Adipose tissue (tissue), 3 donors: ENCODE results near the gene PRKCB. TPM values are rescaled to one million over a fixed set of nuclear protein-coding genes. Genes with fewer than 3 reads are reported as not detected.

ENCODE experiments used
- H3K27ac ChIP-seq: one replicate; pipeline ENCODE4 v1.5.1; 2013; ENCODE audit warnings: low read depth, low read length
- WGBS, 3 donors: extraction: QIAGEN DNeasy Blood & Tissue Kit; methylation state at CpG; one replicate each; pipeline ENCODE4 v1.1.7; 2013; 5-methylcytosine and 5-hydroxymethylcytosine counted together
- polyA plus RNA-seq, 3 donors: library from polyadenylated mRNA; stranded (reverse); fragments of 200-250 nt; gene quantifications; one replicate each; pipeline ENCODE4 v1.2.3, GENCODE V29; 2013
- donor health status: healthy with polysubstance abuse.
- donor health status: Bipolar disorder and iron deficiency.
- donor health status: healthy.

PRKCB gene
- polyA plus RNA-seq, 3 donors: 0.67 to 4.5 (median 3.1) TPM

- WGBS, 3 donors: 14 to 51% (median 35%) methylated on average over 4 of the region's 4 CpGs
- no peak overlapping the region for H3K27ac ChIP-seq
Measured at GRCh38 chr16:23974223-23974622, 138.4 kb downstream of the PRKCB start.

GRCh38 chr16:23975293-23975692 lies 139.5 kb downstream of the PRKCB start:
- 71 to 91% (median 90%) methylated on average over 5 of the region's 5 CpGs for WGBS, 3 donors
- no peak overlapping the region for H3K27ac ChIP-seq

- 62 to 82% (median 82%) methylated on average over 5 of the region's 5 CpGs for WGBS, 3 donors
Measured at GRCh38 chr16:23976091-23976490, 140.3 kb downstream of the PRKCB start.

GRCh38 chr16:23976524-23976923 lies 140.7 kb downstream of the PRKCB start:
- WGBS, 3 donors: 31 to 50% (median 38%) methylated on average over 3 of the region's 3 CpGs
- no peak overlapping the region for H3K27ac ChIP-seq

More at GRCh38 chr16:23976091-23976490, 140.3 kb downstream of the PRKCB start:
- H3K27ac ChIP-seq: no peak overlapping the region

GRCh38 chr16:23979441-23979840 lies 143.7 kb downstream of the PRKCB start:
- WGBS, 3 donors: 69 to 83% (median 83%) methylated on average over 6 of the region's 6 CpGs

GRCh38 chr16:23979982-23980381 lies 144.2 kb downstream of the PRKCB start:
- WGBS, 3 donors: 76 to 90% (median 89%) methylated on average over 4 of the region's 4 CpGs
- H3K27ac ChIP-seq: no peak overlapping the region

More at GRCh38 chr16:23979441-23979840, 143.7 kb downstream of the PRKCB start:
- H3K27ac ChIP-seq: no peak overlapping the region

- 84 to 89% (median 86%) methylated on average over 3 to 4 of the region's 4 CpGs for WGBS, 3 donors
- H3K27ac ChIP-seq: no peak overlapping the region
Measured at GRCh38 chr16:23981429-23982399, 145.9 kb downstream of the PRKCB start.

GRCh38 chr16:23986455-23986854 lies 150.7 kb downstream of the PRKCB start:
- WGBS, 3 donors: 57 to 79% (median 74%) methylated on average over 2 of the region's 2 CpGs
- H3K27ac ChIP-seq: no peak overlapping the region

- H3K27ac ChIP-seq: no peak overlapping the region
- WGBS, 3 donors: 77 to 90% (median 89%) methylated on average over 2 of the region's 2 CpGs
Measured at GRCh38 chr16:23987443-23987842, 151.7 kb downstream of the PRKCB start.

- 79 to 92% (median 88%) methylated on average over 3 of the region's 3 CpGs for WGBS, 3 donors
Measured at GRCh38 chr16:23990507-23990906, 154.7 kb downstream of the PRKCB start.

GRCh38 chr16:23991066-23991465 lies 155.3 kb downstream of the PRKCB start:
- H3K27ac ChIP-seq: no peak overlapping the region

More at GRCh38 chr16:23990507-23990906, 154.7 kb downstream of the PRKCB start:
- no peak overlapping the region for H3K27ac ChIP-seq

GRCh38 chr16:23994615-23995014 lies 158.8 kb downstream of the PRKCB start:
- no peak overlapping the region for H3K27ac ChIP-seq
- WGBS, 3 donors: 69 to 92% (median 74%) methylated on average over 1 of the region's 1 CpG

GRCh38 chr16:23996258-23996955 lies 160.6 kb downstream of the PRKCB start:
- 48 to 93% (median 89%) methylated on average over 4 of the region's 4 CpGs for WGBS, 3 donors
- H3K27ac ChIP-seq: no peak overlapping the region

- no peak overlapping the region for H3K27ac ChIP-seq
Measured at GRCh38 chr16:23998771-23999170, 163.0 kb downstream of the PRKCB start.

- no peak overlapping the region for H3K27ac ChIP-seq
- WGBS, 3 donors: 64 to 88% (median 76%) methylated on average over 4 of the region's 4 CpGs
Measured at GRCh38 chr16:23999663-24000062, 163.9 kb downstream of the PRKCB start.

- H3K27ac ChIP-seq: no peak overlapping the region
- WGBS, 3 donors: 69 to 92% (median 82%) methylated on average over 1 of the region's 1 CpG
Measured at GRCh38 chr16:24001710-24002109, 165.9 kb downstream of the PRKCB start.

GRCh38 chr16:24002619-24003018 lies 166.8 kb downstream of the PRKCB start:
- no peak overlapping the region for H3K27ac ChIP-seq
- WGBS, 3 donors: 74 to 89% (median 82%) methylated on average over 4 of the region's 4 CpGs

GRCh38 chr16:24005577-24005976 lies 169.8 kb downstream of the PRKCB start:
- H3K27ac ChIP-seq: no peak overlapping the region
- WGBS, 3 donors: 43 to 52% (median 52%) methylated on average over 6 of the region's 6 CpGs

- no peak overlapping the region for H3K27ac ChIP-seq
- WGBS, 3 donors: 63 to 84% (median 82%) methylated on average over 7 of the region's 7 CpGs
Measured at GRCh38 chr16:24007391-24007790, 171.6 kb downstream of the PRKCB start.
